ENCODE results near the gene NTHL1.

- no peak for TF ChIP-seq CTCF (IDR thresholded peaks at IDR 0.05)
- TF ChIP-seq POLR2A (IDR thresholded peaks at IDR 0.05), result no peak
Measured at GRCh38 chr16:2086812-2087747, 39.4 kb upstream of the NTHL1 start.

Measured in Peyer's patch (tissue), 4 donors.